ENCODE measurements around the gene RFXAP. TPM values are rescaled to one million over a fixed set of nuclear protein-coding genes. Genes with fewer than 3 reads are reported as not detected.

The RFXAP gene
- total RNA-seq, 1 donor from 2014 or later: 14.7 TPM

DNA sequence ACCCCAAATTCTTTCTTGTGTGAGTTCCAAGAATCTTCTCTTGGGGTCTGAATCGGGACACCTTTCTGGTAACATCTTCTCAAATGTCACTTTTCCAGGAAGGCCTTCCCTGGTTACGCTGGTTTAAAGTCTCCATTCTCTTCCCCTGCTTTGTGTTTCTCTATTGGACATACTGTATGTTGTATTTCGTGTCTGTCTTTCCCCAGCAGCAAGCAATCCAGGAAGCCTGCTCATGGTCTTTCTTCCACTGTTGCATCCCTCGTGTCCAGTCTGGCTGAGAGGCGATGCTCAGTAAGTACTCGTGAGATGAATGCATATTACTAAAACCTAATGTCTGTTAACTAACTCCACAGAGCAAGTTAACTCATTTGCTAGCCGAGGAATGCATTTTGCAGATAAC lies 43.7 kb downstream of the RFXAP start:
- intact Hi-C loops (cut with micrococcal nuclease): no loop called here

DNA sequence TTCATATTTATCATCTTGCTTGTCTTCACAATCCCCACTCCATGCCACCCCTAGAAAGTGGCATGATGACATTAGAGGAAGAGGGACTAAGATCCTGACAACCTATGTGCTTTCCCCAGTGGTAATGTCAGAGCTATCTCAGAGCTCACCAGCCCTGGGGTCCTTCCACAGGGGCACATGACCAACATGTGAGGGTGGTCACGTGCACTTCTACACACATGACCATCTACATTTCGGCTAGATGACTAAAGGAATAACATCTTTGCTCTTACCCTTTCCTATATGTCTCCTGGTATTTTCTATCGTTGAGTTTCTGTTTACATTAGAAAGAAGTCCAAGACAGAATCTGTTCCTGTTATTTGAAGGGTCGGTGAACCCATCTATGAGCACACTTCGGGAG lies 46.2 kb downstream of the RFXAP start:
- intact Hi-C loops (cut with micrococcal nuclease): no loop called here

DNA sequence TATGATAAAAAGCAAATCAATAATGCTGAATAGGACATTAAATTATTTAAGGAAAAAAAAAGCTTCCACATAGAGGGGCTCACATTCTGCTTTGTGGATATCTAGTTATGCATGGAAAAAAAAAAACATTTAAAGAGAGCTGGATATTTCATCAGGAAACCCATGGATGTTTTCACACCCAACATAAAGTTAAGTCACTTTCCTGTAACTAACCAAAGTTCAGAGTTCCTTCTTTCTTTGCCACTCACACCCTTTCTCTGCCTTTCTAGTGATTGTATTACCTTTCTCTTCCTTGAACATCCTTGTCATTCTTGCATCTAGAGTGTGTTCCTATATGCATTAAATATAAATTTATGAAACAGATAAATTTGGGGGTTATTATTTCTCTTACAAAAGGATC lies 47.2 kb downstream of the RFXAP start:
- intact Hi-C loops (cut with micrococcal nuclease): no loop called here

DNA sequence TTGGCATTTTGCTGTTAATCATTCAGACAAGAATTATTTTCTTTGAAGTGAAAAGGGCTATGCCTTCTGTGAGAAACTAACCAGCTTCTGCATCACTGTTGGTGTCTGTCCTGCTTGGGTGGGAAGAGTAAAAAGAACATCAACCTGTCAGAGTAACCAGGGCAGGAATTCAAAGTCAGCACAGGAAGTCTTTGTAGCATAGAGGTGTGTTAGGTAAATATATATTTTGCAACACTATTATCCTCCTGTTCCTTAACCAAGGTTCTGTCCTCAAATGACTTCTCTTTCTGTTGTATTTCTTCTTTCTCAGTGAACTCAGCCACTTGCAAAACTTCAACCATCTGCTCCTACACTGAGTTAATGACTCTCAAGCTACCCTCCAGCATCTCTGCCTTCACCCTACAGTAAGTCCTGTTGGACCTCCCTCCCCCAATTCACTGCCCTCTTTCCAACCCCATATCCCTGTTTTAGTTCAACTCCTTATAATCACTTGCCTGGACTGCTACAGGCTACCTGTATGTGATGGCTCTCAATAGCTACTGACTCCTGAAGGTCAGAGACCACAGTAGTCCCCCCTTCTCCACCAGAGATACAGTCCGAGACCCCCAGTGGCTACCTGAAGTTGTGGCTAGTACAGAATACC lies 51.1 kb downstream of the RFXAP start:
- intact Hi-C loops (cut with micrococcal nuclease): no loop called here

DNA sequence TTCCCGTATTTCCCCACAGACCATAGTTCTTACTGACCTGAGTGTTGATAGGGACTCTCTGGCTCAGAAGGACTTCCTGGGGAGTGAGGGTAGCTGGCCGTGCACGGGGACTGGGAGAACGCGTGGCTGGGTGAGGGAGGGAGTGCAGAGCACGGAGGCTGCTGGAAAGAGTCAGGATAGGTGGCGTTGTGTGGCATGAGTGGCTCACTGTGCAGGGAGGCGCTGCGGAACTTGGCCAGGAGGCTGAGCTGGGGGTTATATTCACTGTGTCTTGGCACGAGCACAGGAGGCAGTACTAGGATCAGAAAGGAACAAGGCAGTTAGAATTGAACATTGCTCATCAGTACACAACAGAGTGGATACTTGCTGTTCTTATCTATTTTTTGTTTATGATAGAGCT lies 53.6 kb downstream of the RFXAP start:
- intact Hi-C loops (cut with micrococcal nuclease): no loop called here

DNA sequence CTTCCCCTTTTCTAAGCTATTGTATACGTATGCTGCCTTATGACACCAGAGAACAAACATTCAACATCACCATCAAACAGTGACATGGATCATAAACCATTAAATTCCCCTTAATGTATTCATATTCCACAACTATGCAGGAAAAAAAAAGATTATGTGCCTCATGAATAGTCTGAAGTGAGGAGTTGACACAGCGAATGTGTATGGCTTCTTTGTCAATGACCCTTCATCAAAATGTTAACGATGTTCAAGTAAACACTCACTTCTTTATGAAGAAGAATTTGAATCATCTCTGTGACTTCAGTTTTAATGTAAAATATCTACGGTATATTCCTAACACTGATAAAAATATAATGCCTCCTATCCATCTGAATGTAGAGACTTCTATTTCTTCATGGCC lies 56.4 kb downstream of the RFXAP start:
- intact Hi-C loops (cut with micrococcal nuclease): no loop called here

DNA sequence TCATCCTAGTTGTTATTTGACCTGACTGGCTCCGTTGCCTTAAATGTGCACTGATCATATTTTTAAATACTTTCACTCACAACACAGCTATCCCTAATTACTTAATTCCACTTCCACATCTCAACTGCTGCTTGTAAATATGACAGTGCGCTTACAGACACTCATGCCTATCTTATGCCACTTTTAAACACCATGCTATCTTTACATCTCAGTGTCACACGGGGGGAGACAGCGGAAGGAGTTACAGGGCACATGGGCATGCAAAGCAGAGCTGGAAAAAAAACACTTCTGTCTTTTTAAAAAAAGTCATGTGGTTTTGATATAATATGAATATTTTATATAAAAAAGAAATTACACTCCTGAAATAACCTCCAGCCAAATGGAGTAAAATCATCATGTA lies 56.9 kb downstream of the RFXAP start:
- intact Hi-C loops (cut with micrococcal nuclease): no loop called here

Other genes starting within 250 kb of the RFXAP start
- not detected in 2 replicates for gene SERTM1, start 145.2 kb upstream of the RFXAP start, total RNA-seq
- gene SMAD9, start 101.0 kb downstream of the RFXAP start, total RNA-seq: not detected in 2 replicates
- 40.7 and 41.1 TPM in 2 replicates for gene ALG5, start 180.1 kb downstream of the RFXAP start, total RNA-seq
- 101 and 104 TPM in 2 replicates for gene EXOSC8, start 181.6 kb downstream of the RFXAP start, total RNA-seq
- gene SUPT20H, start 240.5 kb downstream of the RFXAP start, total RNA-seq: 68.3 and 71.6 TPM in 2 replicates

All from T-helper 2 cell treated with Interferon-gamma antibody and Interleukin-4, amounts not matched to agents 100 ng/mL and 5 ng/mL, for 36 hours (primary cell).